ENCODE results near the gene AOPEP. TPM values are rescaled to one million over a fixed set of nuclear protein-coding genes. Genes with fewer than 3 reads are reported as not detected.

AOPEP gene
- total RNA-seq, 2 experiments from 2014 or later, result 13.5 to 17.0 TPM

GRCh38 chr9:95118596-95118995 lies 392.1 kb downstream of the AOPEP start:
- CTCF ChIA-PET, result interaction anchor here (0.6 to 2.7 kb wide), 5 partner anchors 9 to 450 kb away, joined by 3 to 15 read pairs (median 4); no protein-coding TSS in a partner anchor
- peaks cover 2% of the 10 kb centered on the region for H3K4me1 Mint-ChIP-seq
- H3K27ac Mint-ChIP-seq, result no peak overlapping the region
- H3K36me3 Mint-ChIP-seq (ENCODE audit: low read depth), result no peaks in the 10 kb centered on the region
- no peak overlapping the region for H3K4me3 Mint-ChIP-seq
- H3K9me3 Mint-ChIP-seq, result no peaks in the 10 kb centered on the region
- POLR2A ChIA-PET, result no interaction called here
- no peaks in the 10 kb centered on the region for H3K27me3 Mint-ChIP-seq
- no peak for DNase-seq

DNA sequence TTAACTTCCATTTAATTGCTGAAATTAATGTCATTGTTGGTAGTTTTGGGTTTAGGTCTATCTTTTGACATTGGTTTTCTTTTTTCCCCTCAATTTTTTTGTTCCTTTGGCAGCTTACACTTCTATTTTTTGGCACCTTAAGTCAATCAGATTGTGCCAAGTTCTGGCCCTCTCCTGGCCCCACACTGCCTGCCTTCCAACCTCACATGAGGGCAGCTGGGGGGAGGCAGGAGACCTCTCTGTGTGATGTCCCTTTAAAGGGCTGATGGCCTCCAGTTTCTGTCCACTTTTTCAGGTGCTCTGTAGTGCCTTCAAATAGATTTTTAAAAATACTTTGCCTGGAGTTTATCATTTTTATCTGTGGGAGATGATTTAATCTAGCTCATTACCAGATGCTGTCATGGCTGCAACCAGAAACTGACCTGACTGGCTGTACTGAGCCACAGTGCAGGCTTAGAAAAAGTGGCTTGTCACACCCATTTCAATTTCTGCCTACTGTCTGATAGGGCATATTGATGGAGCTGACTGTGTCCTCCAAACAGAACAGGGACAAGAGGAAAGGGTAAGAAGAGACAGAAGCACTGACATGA lies 394.4 kb downstream of the AOPEP start:
- Mint-ChIP-seq H3K36me3 (ENCODE audit: low read depth) (no peaks in the 10 kb centered on the region), H3K4me1 (peaks cover 2% of the 10 kb centered on the region), H3K9me3 (no peaks in the 10 kb centered on the region), H3K27me3 (no peaks in the 10 kb centered on the region), H3K4me3 (no peak overlapping the region), H3K27ac (no peak overlapping the region)
- CTCF ChIA-PET, result interaction anchor here (1.2 kb wide), 1 partner anchor 11 kb away, joined by 3 read pairs; no protein-coding TSS in a partner anchor
- POLR2A ChIA-PET, result no interaction called here
- no peak for DNase-seq

GRCh38 chr9:95124582-95125367 lies 398.3 kb downstream of the AOPEP start:
- no peaks in the 10 kb centered on the region for H3K9me3 Mint-ChIP-seq
- ChIA-PET POLR2A (no interaction called here), CTCF (interaction anchor here (1.0 to 9.0 kb wide), 9 partner anchors 9 to 456 kb away, joined by 3 to 164 read pairs (median 3); no protein-coding TSS in a partner anchor)
- H3K27ac Mint-ChIP-seq, result no peak overlapping the region
- H3K4me3 Mint-ChIP-seq, result no peak overlapping the region
- no peak for DNase-seq
- H3K36me3 Mint-ChIP-seq (ENCODE audit: low read depth), result no peaks in the 10 kb centered on the region
- H3K27me3 Mint-ChIP-seq, result no peaks in the 10 kb centered on the region
- H3K4me1 Mint-ChIP-seq, result peaks cover 2% of the 10 kb centered on the region

DNA sequence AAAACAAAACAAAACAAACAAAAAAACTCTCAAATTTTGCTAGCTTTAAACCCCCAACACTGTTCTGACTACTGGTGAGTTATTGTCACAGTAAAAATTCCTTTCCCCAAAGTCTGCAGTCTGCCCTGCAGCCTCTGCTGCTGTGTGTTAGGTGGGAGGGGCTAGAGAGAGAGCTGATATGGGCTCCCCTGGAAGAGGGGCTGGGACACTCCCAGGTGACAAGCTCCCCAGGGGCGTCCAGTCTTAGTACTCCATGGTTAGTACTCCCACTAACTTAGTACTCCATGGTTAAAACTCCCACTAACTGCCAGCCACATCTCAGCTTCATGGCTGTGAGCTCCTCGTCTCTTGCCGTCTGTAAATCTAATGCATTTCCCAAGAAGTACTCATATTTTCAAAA lies 399.2 kb downstream of the AOPEP start:
- Mint-ChIP-seq H3K36me3 (ENCODE audit: low read depth) (no peaks in the 10 kb centered on the region), H3K27me3 (no peaks in the 10 kb centered on the region), H3K9me3 (no peaks in the 10 kb centered on the region), H3K27ac (no peak overlapping the region), H3K4me1 (peaks cover 2% of the 10 kb centered on the region), H3K4me3 (no peak overlapping the region)
- DNase-seq, result no peak
- CTCF ChIA-PET, result interaction anchor here (1.2 to 9.0 kb wide), 9 partner anchors 9 to 459 kb away, joined by 3 to 164 read pairs (median 4); no protein-coding TSS in a partner anchor
- POLR2A ChIA-PET, result no interaction called here

GRCh38 chr9:95126739-95127138 lies 400.2 kb downstream of the AOPEP start:
- Mint-ChIP-seq H3K27ac (no peak overlapping the region), H3K36me3 (ENCODE audit: low read depth) (no peaks in the 10 kb centered on the region), H3K4me1 (peaks cover 2% of the 10 kb centered on the region), H3K9me3 (no peaks in the 10 kb centered on the region), H3K4me3 (no peak overlapping the region), H3K27me3 (no peaks in the 10 kb centered on the region)
- ChIA-PET POLR2A (no interaction called here), CTCF (interaction anchor here (0.9 to 9.0 kb wide), 13 partner anchors 8 to 460 kb away, joined by 3 to 164 read pairs (median 4); partner anchors contain the start of gene AOPEP)
- DNase-seq, result no peak

DNA sequence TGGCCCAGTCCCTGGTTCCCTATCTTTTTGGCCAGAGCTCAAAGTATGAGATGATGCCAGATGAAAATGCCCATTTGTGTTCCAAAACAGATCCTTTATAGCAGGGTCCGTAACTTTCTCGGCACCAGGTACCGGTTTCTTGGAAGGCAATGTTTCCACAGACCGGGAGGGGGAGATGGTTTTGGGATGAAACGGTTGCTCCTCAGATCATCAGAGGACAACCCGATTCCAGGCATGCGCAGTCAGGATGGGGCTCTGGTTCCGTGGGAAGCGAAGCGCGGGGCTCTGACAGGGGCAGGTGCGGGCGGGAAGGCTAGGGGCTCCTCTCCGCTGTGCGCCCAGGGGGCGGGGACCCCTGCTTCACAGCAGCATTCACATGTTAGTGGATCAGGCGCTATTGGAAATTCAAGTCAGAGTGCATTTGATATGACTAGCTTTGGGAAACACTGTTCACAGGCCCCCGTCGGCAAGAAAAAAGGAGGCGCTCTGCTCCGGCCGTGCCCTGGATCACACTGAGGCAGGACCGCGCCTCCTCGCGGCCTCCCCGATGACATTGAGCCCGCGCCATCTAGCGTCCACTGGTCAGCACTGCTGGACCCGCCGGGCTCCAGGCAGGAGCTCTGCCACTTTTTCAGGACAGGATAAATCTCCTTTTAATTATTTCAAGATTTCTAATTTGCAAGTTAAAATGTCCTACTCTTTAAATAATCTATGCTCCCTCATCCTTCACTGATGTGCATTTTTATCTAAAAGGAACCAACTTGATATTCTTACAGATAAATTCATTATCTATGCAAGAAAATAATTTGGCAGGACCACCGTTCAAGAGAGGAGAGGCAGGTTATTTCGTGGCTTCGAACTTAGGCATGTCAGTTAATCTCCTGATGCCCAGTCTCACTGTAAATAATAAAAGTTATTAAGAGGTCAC lies 401.0 kb downstream of the AOPEP start:
- Mint-ChIP-seq H3K36me3 (ENCODE audit: low read depth) (no peaks in the 10 kb centered on the region), H3K4me1 (peaks cover 2% of the 10 kb centered on the region), H3K27ac (no peak overlapping the region), H3K9me3 (no peaks in the 10 kb centered on the region), H3K27me3 (no peaks in the 10 kb centered on the region), H3K4me3 (no peak overlapping the region)
- peak; percentile 79 for DNase-seq
- ChIA-PET POLR2A (interaction anchor here (0.6 kb wide), 1 partner anchor 472 kb away, joined by 3 read pairs; no protein-coding TSS in a partner anchor), CTCF (interaction anchor here (0.6 to 9.0 kb wide), 37 partner anchors 9 to 580 kb away, joined by 3 to 164 read pairs (median 4); partner anchors contain the start of gene AOPEP)

DNA sequence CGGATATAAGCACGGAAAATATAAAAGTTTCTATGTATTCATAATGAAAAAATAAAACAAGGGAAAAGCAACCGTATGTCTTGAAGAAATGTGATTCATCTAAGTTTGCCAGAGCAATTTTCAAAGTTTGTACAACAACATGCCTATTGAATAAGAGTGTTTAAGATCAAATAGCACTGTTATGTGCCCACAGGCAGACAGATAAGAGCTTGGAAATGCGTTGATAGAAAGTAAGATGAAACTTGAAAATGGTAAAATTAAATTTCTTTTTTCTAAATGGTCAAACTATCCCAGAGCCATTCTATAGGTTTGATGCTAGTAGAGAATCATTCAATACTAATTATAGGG lies 401.7 kb downstream of the AOPEP start:
- CTCF ChIA-PET, result interaction anchor here (0.6 to 9.0 kb wide), 36 partner anchors 10 to 581 kb away, joined by 3 to 164 read pairs (median 4); no protein-coding TSS in a partner anchor
- DNase-seq, result no peak
- H3K4me1 Mint-ChIP-seq, result peaks cover 2% of the 10 kb centered on the region
- POLR2A ChIA-PET, result interaction anchor here (0.6 kb wide), 1 partner anchor 473 kb away, joined by 3 read pairs; no protein-coding TSS in a partner anchor
- no peaks in the 10 kb centered on the region for H3K9me3 Mint-ChIP-seq
- H3K4me3 Mint-ChIP-seq, result no peak overlapping the region
- no peaks in the 10 kb centered on the region for H3K36me3 Mint-ChIP-seq (ENCODE audit: low read depth)
- H3K27me3 Mint-ChIP-seq, result no peaks in the 10 kb centered on the region
- no peak overlapping the region for H3K27ac Mint-ChIP-seq

- POLR2A ChIA-PET, result interaction anchor here (1.0 kb wide), 1 partner anchor 448 kb away, joined by 3 read pairs; no protein-coding TSS in a partner anchor
- H3K27me3 Mint-ChIP-seq, result no peaks in the 10 kb centered on the region
- H3K9me3 Mint-ChIP-seq, result no peaks in the 10 kb centered on the region
- peaks cover 2% of the 10 kb centered on the region for H3K4me1 Mint-ChIP-seq
- no peak overlapping the region for H3K27ac Mint-ChIP-seq
- no peaks in the 10 kb centered on the region for H3K36me3 Mint-ChIP-seq (ENCODE audit: low read depth)
- CTCF ChIA-PET, result interaction anchor here (1.0 to 9.0 kb wide), 11 partner anchors 11 to 1088 kb away, joined by 3 to 164 read pairs (median 12); no protein-coding TSS in a partner anchor
- DNase-seq, result no peak
- H3K4me3 Mint-ChIP-seq, result no peak overlapping the region
Observed at GRCh38 chr9:95129476-95130291, 403.2 kb downstream of the AOPEP start.

GRCh38 chr9:95130484-95130883 lies 404.0 kb downstream of the AOPEP start:
- POLR2A ChIA-PET, result interaction anchor here (1.6 kb wide), 1 partner anchor 1087 kb away, joined by 5 read pairs; no protein-coding TSS in a partner anchor

GRCh38 chr9:95131023-95131943 lies 404.8 kb downstream of the AOPEP start:
- Mint-ChIP-seq H3K9me3 (no peaks in the 10 kb centered on the region), H3K4me1 (peaks cover 2% of the 10 kb centered on the region), H3K27me3 (no peaks in the 10 kb centered on the region), H3K36me3 (ENCODE audit: low read depth) (no peaks in the 10 kb centered on the region), H3K4me3 (no peak overlapping the region), H3K27ac (no peak overlapping the region)
- CTCF ChIA-PET, result interaction anchor here (0.5 to 9.0 kb wide), 41 partner anchors 9 to 1098 kb away, joined by 3 to 164 read pairs (median 4); partner anchors contain the start of gene AOPEP
- peak; percentile 56 for DNase-seq
- POLR2A ChIA-PET, result interaction anchor here (1.6 kb wide), 1 partner anchor 1086 kb away, joined by 5 read pairs; no protein-coding TSS in a partner anchor

More at GRCh38 chr9:95130484-95130883, 404.0 kb downstream of the AOPEP start:
- Mint-ChIP-seq H3K27ac (no peak overlapping the region), H3K27me3 (no peaks in the 10 kb centered on the region), H3K4me1 (peaks cover 2% of the 10 kb centered on the region), H3K36me3 (ENCODE audit: low read depth) (no peaks in the 10 kb centered on the region), H3K9me3 (no peaks in the 10 kb centered on the region), H3K4me3 (no peak overlapping the region)
- CTCF ChIA-PET, result interaction anchor here (0.6 to 9.0 kb wide), 27 partner anchors 8 to 1088 kb away, joined by 3 to 164 read pairs (median 6); partner anchors contain the start of gene AOPEP
- no peak for DNase-seq

Measured in activated CD4-positive, alpha-beta memory T cell treated with anti-CD3 and anti-CD28 coated beads, Interleukin-2, amount 10 ng/mL, durations not matched to agents 7 days and 5 days (primary cell).